CD4-positive, alpha-beta T cell treated with Interleukin-2 at 100 ng/mL for 4 hours (primary cell): ENCODE measurements around the gene C1orf146.
"Not testable (repeated sequence)": the region's sequence is repeated elsewhere in the genome, so short reads cannot be mapped to it uniquely, and the experiment has no call there.

Source experiments
- DNase-seq: peaks from one replicate; pipeline ENCODE4 v3.0.0-alpha.2; 2020; ENCODE audit warnings: low spot score

The C1orf146 gene, protein sequence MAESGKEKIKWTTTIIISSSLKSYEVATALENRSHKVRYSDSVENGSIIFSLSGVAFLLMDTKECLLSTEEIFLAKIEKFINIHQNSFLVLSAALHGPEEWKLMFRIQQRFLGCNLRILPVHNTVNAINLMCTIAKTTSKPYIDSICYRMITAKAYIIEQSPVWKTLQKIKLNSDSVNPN

DNA sequence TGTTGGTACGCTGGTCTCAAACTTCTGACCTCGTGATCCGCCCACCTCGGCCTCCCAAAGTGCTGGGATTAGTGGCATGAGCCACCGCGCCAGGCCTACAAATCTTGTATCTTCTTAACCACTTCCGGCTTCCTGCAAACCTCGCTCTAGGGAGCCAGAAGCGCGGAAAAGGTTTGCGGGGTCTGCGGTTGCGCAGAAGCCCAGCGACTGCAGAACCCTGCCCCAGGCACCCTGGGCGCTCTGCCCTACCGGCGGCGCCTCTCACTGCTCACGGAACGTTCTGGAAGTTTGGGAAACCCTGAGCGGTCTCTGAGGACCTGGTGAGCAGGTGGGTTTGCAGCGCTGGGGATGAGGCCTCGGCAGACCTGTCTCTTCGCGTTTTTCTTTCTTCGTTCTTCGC lies at the start of gene C1orf146:
Gene C1orf146 (plus strand): TSS at position 195 of the 400 bp plus-strand sequence. CDS start 13,506 bp downstream, outside the sequence.
- DNase-seq: no peak

DNA sequence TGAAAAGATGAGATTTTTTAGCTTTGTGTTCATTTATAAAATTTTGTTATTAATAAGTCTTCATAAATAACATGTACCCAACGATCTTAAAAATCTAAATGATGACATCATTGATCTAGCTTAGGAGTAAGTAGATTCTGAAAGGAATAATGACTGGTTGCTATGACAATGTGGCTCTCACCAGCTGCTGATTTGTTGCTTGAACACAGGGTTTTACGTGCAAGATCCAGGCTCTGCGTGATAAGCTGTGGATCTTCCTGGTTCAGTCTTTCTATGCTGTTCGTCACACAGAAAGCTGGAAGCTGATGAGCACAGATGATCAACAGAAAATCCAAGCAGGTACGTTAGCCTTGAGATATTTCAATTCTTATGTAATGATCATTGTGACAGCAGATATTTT lies 49.1 kb upstream of the C1orf146 start:
- DNase-seq: no peak

DNA sequence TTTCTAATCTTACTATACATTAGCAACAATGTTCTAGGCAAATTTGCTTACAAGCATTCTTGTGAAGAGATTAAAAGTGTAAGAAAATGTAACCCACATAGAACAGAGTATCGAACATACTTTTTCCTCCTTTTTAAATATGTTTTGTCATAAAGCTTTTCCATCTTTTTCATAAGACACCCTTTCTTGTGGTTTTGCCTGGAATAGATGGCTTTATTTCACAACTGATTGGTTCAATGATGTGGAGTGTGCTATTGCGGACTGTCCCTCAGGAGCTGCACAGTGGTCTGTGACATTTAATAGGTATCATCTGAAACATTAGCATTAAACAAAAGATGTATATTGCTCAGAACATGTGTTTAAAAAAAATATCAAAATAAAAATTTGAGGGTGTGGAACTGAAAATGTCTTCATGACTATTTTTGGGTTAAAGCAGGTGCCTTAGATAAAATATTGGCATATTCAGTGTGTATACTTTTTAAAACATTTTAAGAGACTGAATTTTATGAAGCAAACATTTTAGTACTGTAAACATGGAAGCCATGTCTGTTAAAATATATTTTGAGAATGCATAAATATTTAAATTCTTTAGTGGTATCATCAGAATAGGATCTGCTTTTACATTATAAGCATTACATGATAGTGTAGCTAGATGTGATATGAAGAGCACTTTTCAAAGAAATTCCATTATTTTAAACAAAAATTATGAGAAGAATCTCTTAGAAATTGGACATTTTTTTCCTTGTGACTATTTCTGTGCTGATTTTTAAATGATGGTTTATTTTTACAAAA lies 48.3 kb upstream of the C1orf146 start:
- no peak for DNase-seq

DNA sequence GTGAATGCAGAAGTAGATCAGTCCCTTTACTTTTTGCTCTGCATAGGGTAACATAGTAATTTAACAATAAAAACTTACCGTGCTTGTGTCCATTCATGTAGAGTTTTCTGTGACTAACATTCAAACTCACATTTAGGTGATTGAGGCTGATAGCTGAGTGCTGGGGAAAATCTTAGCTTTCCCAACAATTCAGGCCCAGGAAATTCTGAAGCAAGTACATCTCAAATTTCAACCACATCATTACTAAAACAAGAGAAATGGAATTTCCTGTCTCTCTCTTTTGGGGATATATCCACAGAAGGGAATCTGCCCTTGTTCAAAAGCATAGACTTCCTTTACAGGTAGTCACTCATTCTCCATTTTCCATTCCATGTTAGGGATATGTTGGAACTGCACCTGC lies 33.1 kb upstream of the C1orf146 start:
- DNase-seq: no peak

DNA sequence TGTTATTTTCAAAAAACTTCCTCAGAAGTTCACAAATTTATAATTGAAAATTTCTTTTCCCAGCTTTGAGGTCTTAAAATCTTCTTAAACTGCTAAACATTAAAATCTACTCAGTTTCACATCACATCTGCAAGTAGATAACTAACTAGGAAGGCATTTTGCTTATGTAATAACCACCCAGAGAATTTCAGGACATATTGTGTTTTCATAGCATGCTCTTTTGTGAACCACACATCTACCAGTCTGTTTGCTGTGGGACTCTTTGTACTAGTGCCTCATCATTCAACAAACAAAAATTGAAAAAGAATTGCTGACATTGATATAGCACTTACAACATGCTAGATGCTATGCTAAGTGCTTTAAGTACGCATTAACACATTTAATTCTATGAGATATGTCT lies 31.6 kb upstream of the C1orf146 start:
- DNase-seq: no peak

DNA sequence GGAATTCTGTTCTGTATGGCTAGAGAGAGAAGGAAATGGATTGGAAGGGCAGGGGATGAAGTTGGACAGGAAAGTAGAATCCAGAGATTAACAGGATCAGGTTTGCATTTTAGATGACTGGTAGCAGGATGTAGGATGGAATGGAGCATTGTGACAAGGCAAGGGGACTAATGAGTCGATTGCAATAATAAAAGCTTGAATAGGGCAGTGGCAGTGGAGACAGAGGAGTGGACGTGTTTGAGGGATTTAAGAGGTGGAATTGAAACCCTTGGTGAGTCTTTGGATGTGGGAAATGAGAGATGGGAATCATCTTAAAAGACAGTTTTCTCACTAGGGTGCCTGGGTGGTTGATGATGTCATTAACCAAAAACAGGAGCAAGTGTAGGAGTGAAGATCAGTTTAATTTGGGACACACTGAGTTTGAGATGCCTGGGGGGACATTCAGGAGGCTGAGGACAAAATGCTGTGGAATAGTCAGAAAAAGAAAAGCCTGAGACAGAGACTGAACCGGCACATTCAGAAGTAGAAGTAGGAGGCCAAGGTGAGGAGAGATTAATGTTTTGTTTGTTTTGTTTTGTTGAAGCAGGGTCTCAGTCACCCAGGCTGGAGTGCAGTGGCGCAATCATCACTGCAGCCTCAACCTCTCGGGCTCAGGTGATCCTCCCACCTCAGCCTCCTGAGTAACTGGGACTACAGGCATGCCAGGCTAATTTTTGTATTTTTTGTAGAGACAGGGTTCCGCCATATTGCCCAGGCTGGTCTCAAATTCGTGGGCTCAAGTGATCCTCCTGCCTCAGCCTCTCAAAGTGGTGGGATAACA lies 29.1 kb upstream of the C1orf146 start:
- DNase-seq: no peak

DNA sequence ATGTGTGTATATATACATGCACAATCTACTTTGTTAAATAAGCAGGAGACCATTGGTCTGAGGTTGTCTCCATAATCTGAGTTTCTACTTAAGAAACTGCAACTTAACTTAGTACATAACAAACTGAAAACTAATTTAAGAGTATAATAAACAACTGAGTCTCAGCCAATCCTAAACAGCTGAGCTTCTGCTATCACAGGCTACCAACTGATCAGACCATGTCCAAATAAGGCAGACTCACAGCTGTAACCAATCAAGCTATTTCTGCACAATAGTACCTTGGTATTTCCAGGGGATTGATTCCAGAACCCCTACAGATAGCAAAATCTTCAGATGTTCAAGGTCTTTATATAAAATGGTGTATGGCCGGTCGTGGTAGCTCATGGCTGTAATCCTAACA lies 26.0 kb upstream of the C1orf146 start:
- no peak for DNase-seq

DNA sequence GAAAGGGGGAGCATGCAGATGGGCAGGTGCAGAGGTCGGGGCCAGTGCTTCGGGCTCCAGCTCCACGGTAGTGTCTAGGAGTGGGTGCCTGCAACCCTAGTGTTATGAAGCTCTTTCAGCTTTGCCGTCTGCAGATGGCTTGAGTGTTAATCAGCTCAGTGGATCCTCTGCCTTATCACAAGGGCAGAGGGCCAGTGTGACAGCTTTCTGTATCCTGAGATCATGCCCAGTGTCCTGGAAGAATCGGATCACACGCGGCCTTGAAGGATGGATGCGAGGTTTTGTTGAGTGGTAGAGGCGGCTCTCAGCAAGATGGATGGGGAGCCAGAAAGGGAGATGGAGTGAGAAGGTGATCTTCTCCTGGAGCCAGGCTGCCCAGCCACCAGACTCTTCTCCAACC lies 25.5 kb upstream of the C1orf146 start:
- DNase-seq: no peak

DNA sequence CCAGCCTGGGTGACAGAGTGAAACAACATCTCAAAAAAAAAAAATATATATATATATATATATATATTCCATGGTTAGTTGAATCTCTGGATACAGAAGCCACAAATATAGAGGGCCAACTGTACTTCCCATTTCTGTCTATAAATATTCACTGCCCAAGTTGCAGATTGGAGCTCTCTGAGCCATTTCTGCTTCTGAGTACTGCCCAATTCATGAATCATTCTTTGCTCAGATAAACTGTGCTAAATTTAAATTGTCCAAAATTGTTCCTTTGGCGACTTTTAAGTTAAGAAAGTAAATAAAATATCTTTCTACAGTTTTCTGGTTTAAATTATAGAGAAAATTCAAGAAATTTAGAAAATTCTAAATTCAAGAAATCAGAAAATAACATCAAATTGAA lies 23.2 kb upstream of the C1orf146 start:
- DNase-seq: no peak

DNA sequence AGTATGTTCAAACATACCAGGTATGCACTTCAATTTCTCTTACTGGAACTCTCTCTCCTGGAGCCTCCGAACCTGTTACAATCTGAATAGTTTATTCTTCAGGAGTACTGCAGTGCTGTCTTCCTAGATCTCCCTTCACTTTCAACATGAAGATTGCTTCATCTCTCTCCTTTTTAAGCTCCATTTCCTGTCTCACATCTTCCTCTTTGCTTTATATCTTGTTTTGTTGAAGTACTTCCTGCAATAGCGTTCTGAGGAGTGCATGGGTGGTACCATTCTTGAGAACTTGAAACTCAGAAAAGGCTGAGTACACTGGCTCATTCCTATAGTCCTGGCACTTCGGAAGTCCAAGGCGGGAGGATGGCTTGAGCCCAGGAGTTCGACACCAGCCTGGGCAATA lies 15.7 kb upstream of the C1orf146 start:
- DNase-seq: no peak

DNA sequence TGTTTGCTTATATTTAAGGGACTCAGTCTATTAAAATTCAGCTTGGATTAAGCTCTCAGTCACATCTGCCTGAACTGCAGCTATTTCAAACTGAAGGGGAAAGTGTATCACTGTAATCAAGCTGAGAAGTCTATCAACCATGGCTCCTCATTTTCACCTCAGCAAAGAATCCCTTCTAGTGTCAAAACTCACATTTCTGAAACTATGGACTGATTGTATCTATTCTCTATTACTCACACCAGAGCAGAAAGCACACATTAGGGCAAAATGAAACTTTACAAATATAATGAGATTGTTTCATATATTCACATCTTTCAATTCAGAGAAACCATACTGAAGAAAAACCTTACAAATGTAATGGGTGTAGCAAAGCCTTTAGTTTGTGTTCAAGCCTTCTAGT lies 14.6 kb upstream of the C1orf146 start:
- DNase-seq: no peak

DNA sequence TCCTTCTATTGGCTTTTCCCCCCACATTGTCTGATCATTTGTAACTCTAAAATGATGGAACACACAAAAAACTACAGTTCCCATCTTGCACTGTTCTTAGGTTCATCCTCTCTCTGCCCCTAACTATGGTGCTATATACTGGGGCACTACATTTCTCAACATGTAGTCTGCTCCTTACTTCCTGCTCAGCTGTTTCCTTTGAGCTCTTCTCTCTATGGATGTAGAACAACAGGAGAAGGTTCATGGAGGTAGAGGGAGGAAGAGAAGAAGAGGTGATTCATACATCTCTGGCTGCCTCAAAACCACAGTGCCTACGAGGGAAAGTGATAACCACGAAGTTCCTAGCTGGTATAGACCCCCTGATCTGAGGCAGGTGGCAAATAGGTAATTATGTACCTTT lies 7.0 kb upstream of the C1orf146 start:
- DNase-seq: no peak

DNA sequence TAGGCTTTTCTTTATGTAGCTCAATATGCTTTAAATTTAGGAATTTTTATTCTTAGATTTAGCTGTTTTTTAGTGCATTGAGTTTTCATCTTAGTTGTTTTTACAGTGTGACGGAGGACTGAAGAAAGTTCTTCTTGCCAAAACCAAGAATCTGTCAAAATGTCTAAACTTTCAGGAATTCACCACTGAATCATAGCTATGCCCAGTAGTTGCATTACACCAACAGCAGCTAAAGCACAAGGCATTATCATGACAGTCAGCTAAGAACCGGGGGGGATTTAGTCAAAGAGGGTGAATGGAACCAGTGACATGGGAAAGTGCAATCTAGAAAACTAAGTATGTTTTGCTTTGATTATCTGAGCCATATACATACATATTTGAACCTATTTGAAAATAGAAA lies 6.5 kb upstream of the C1orf146 start:
- no peak for DNase-seq

DNA sequence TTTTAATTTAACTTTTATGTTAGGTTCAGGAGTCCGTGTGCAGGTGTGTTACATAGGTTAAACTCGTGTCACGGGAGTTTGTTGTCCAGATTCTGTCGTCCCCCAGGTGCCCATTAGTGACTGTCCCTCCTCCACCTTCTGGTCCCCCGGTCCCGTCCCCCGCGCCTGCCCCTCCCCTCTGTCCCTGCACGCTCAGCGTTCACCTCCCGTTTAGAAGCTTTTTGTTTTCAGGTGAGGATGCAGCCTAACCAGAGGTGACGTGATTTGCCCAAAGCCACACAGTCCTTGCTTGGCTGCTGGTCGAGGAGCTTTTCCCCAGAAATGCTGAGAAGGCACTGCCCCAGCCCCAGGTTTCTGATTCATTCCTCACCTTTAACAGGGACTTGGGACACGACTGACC lies 844 bp downstream of the C1orf146 start:
- DNase-seq: no peak

DNA sequence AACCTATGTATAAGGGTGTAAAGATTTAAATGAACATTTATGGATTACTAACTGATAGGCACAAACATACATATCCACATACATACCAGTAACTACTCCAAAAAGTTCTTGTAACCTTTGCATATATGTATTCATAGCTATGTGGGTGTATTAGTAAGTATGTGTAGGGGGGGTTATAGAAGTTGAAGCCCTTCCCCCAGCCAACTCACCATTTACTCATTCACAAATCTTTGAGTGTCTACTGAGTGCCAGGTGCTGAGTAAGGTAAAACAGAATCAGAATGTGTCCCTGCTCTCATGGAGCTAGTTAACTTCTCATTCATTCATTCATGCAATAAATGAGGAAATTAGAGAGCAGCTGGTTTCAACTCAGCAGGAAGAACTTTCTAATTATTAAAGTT lies 1.3 kb downstream of the C1orf146 start:
- DNase-seq: no peak

DNA sequence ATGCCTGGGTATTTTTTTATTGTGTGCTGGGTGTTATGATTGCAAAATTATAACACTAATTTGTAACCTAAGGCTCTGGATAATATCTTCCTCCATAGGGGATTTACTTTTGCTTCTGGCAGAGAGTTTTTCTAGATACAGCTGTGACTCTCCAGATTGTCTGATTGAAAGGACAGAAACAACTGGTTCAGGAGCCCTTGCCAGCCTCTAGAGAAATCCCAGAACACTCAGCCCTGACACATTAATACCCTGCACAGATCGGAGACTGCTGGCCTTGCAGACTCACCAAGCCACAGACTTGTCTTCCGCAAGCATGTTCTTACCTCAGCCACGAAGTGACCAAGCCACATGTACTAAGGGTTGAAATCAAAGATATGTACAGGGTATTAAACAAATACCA lies 10.7 kb downstream of the C1orf146 start:
- no peak for DNase-seq

DNA sequence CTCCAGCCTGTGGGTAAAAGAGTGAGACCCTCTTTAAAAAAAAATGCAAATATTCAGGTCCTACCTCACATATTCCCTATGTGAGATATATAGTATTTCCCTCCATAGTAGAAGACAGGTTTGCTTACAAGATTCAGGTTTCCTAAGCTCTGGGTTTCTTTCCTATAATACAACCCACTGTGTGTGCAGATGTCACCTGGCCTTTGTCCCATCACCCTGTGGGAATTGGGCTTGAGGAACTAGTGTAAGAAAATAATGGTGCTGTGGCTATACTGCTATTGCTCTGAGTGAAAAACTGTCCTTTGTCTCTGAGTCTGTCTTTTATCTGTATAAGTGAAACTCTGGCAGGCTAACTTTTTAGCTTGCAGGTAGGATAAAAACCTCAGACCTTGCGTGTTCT lies 13.0 kb downstream of the C1orf146 start:
- no peak for DNase-seq

DNA sequence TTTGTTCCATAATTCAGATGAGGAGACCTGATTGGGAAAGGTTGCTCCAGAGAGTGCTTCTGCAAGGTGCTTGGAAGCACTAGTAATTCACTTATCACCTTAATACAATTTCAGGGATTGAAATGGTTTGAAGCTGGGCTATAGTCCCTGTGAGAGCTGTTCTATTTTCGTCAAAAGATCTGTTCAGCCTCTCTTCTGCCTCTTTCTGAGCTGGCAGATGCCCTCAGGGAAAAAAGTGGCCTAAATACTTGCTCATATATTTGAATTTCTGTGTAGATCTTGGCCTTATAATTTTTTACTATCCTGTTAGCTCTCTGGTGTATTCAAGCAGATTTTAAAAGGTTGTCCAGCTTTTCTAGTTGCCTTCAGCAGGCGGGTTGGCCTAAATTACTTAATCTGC lies 22.3 kb downstream of the C1orf146 start:
- DNase-seq: no peak

DNA sequence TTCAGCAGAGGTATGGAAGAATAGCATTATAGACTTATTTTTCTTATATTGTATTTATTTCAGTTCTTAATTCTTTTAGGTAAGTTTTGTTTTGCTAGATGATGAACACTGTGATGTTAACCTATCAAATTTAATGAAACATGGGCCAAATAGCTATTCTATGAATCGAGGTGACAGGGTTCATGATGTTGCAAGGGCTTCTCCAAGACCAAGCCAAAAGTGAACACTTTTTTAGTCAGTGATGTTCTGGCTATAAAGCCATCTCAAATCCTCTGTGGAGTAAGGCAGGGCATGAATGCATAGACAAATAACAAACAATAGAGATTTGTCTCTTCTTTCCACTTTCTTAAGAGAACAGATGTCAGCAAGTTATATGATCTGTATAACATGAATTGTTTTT lies 26.7 kb downstream of the C1orf146 start:
- DNase-seq: no peak

DNA sequence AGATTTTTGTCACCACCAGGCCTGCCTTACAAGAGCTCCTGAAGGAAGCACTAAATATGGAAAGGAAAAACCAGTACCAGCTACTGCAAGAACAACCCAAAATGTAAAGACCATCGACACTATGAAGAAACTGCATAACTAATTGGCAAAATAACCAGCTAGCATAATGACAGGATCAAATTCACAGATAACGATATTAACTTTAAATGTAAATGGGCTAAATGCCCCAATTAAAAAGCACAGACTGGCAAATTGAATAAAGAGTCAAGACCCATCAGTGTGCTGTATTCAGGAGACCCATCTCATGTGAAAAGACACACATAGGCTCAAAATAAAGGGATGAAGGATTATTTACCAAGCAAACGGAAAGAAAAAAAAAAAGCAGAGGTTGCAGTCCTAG lies 37.0 kb downstream of the C1orf146 start:
- DNase-seq: not testable (repeated sequence)

DNA sequence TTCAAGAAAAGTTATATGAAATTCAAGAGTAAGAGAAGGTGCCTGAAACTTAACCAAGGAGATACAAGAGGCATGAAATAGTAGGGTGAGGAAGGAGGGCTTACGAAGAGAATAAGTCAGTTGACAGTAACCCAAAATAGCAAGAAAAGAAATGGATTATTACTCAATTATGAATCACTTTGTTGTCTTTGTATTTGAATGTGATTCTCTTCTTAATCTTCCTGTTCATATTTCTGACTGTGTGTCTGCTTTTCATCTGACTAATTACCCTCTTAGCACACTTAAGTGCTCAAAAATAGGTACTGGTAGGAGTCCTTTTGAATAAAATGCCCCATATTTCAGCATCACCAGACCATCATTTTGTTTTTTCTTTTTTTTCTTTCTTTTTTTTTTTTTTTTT lies 41.6 kb downstream of the C1orf146 start:
- no peak for DNase-seq

DNA sequence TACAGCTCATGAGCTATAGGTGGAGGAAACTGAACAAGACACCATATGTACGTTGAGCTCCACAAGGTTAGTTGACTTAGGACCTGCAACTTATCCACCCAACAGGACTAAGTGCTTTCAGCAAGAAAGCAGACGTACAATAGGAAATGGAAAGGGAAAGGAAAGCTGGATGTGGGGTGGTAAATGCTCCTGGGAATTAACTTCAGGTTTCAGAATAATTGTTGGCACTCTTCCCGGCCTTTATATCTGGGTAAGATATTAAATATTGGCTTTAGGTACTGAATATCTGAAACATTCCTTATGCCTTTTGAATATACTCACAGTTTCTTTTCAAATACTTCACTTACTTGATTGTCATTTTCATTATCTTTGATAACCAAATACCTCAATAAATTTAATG lies 44.8 kb downstream of the C1orf146 start:
- no peak for DNase-seq

DNA sequence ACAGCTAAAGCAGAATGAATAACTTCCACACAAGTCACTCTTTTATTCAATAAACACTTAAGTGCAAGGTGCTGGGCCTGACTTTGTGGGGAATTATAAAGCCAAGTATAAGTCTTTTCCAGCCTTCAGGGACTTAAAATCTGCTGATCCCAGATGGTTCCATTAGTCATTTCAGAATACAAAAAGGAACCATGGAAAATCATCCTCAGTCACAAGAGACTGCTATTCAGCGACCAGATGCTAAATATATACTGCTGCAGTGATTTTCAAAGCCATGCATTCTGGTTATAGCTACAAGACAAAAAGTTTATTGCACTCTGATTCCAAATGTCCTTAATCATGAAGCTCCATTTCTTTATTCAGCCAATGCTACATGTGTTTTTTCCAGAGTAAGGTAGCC lies 55.3 kb downstream of the C1orf146 start:
- no peak for DNase-seq
